Prostate gland (tissue), 2 donors: ENCODE measurements around the gene B4GALNT3.

Experiments used
- POLR2A ChIP-seq: fragments of 450-650 bp; IDR thresholded peaks from one replicate; pipeline ENCODE4 v1.6.1; 2016; ENCODE audit warnings: antibody characterized with exemption, mild to moderate bottlenecking
- POLR2AphosphoS5 ChIP-seq: sonication (generic); formaldehyde crosslinking; IDR thresholded peaks from one replicate; pipeline ENCODE4 v1.6.1; 2017; ENCODE audit warnings: antibody characterized with exemption
- TF ChIP-seq, protein P1 (sequence below), 4 experiments: fragments of 200-600 bp in 2 of 4; fragments of 450-650 bp in 2 of 4; sonication (generic) in 2 of 4; IDR thresholded peaks; 1 replicate in 3 of 4; 2 replicates in 1 of 4; pipeline ENCODE4 v1.5.1; 2016 to 2019; ENCODE audit warnings: antibody characterized with exemption in 4 of 4, mild to moderate bottlenecking in 2 of 4, moderate library complexity in 2 of 4

DNA sequence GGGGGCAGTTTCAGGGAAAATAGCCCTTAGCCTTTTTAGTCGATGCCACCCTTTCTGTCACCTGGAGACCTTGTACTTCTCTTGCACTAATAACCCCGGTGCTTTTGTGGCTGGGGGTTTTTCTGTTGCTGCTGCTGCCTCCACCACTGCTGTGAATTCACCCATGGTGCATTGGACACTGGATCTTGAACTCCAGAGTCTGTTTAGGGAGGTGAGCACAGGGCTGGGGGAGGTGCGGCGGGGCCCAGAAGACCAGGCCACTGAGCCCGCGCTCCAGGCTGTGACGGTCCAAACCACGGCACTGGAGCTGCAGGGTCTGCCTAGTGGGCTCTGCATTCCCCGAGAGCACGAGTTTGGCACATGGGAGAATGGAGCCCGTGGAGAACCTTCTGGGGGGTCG, 102.9 kb downstream of the B4GALNT3 start:
- TF ChIP-seq, protein P1, sequence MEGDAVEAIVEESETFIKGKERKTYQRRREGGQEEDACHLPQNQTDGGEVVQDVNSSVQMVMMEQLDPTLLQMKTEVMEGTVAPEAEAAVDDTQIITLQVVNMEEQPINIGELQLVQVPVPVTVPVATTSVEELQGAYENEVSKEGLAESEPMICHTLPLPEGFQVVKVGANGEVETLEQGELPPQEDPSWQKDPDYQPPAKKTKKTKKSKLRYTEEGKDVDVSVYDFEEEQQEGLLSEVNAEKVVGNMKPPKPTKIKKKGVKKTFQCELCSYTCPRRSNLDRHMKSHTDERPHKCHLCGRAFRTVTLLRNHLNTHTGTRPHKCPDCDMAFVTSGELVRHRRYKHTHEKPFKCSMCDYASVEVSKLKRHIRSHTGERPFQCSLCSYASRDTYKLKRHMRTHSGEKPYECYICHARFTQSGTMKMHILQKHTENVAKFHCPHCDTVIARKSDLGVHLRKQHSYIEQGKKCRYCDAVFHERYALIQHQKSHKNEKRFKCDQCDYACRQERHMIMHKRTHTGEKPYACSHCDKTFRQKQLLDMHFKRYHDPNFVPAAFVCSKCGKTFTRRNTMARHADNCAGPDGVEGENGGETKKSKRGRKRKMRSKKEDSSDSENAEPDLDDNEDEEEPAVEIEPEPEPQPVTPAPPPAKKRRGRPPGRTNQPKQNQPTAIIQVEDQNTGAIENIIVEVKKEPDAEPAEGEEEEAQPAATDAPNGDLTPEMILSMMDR (IDR thresholded peaks at IDR 0.05): no peak
- no peak for TF ChIP-seq POLR2A
- TF ChIP-seq POLR2AphosphoS5: no peak
